Activated T-helper 1 cell treated with anti-CD3 and anti-CD28 coated beads, Interleukin-12 subunit alpha, Interleukin-12 subunit beta, Interleukin-2, Interleukin-4 antibody, amounts not matched to agents 30 ng/mL and 10 ng/mL and 1 ng/mL, durations not matched to agents 14 hours and 24 hours and 36 hours (primary cell): Measurements from ENCODE around the gene BCAM. TPM values are rescaled to one million over a fixed set of nuclear protein-coding genes. Genes with fewer than 3 reads are reported as not detected.
"Not testable (repeated sequence)": the region's sequence is repeated elsewhere in the genome, so short reads cannot be mapped to it uniquely, and the experiment has no call there.

Experiments
- DNase-seq: peaks from one replicate; pipeline ENCODE4 v3.0.0; 2021; ENCODE audit warnings: low spot score
- H3K27ac Mint-ChIP-seq: one replicate; pipeline ENCODE4 v1.8.0; 2021; ENCODE audit warnings: mild to moderate bottlenecking, mixed read lengths
- H3K27me3 Mint-ChIP-seq: one replicate; pipeline ENCODE4 v1.8.0; 2022; ENCODE audit warnings: mild to moderate bottlenecking, moderate library complexity, mixed read lengths; ENCODE audit not compliant: insufficient read depth
- H3K36me3 Mint-ChIP-seq: one replicate; pipeline ENCODE4 v1.8.0; 2021; ENCODE audit warnings: low read depth, mixed read lengths
- H3K4me1 Mint-ChIP-seq: one replicate; pipeline ENCODE4 v1.8.0; 2021; ENCODE audit warnings: low read depth, mixed read lengths
- H3K4me3 Mint-ChIP-seq: one replicate; pipeline ENCODE4 v1.8.0; 2021; ENCODE audit warnings: mild to moderate bottlenecking, moderate library complexity, mixed read lengths
- H3K9me3 Mint-ChIP-seq: one replicate; pipeline ENCODE4 v1.8.0; 2021; ENCODE audit warnings: mixed read lengths
- intact Hi-C: fragments of 100-400 bp; cut with micrococcal nuclease; formaldehyde crosslinking; loops from one replicate; pipeline ENCODE4 v1.15.1; 2024
- total RNA-seq: library from RNA; stranded (reverse); gene quantifications from 2 replicates; pipeline ENCODE4 v1.2.3, GENCODE V29; 2022

BCAM gene
- total RNA-seq, 1 donor from 2014 or later = not detected

- no peak overlapping the region for H3K27ac Mint-ChIP-seq
- H3K36me3 Mint-ChIP-seq = no peaks in the 10 kb centered on the region
- no peak for DNase-seq
- H3K4me3 Mint-ChIP-seq = no peak overlapping the region
- H3K9me3 Mint-ChIP-seq = no peaks in the 10 kb centered on the region
- H3K27me3 Mint-ChIP-seq = peaks cover 4% of the 10 kb centered on the region
- H3K4me1 Mint-ChIP-seq = no peaks in the 10 kb centered on the region
- intact Hi-C loops = no loop called here
These were observed 29.8 kb upstream of the BCAM start for GRCh38 chr19:44779150-44779549.

GRCh38 chr19:44781694-44782093 lies 27.2 kb upstream of the BCAM start:
- H3K4me3 Mint-ChIP-seq = not testable (repeated sequence)

GRCh38 chr19:44782729-44783128 lies 26.2 kb upstream of the BCAM start:
- H3K4me3 Mint-ChIP-seq = no peak overlapping the region
- H3K9me3 Mint-ChIP-seq = no peaks in the 10 kb centered on the region
- H3K27ac Mint-ChIP-seq = no peak overlapping the region
- H3K27me3 Mint-ChIP-seq = peaks cover 2% of the 10 kb centered on the region
- H3K4me1 Mint-ChIP-seq = no peaks in the 10 kb centered on the region
- intact Hi-C loops = no loop called here
- no peaks in the 10 kb centered on the region for H3K36me3 Mint-ChIP-seq
- no peak for DNase-seq

More at GRCh38 chr19:44781694-44782093, 27.2 kb upstream of the BCAM start:
- H3K36me3 Mint-ChIP-seq, H3K27ac Mint-ChIP-seq, H3K27me3 Mint-ChIP-seq, DNase-seq, intact Hi-C loops, H3K4me1 Mint-ChIP-seq, H3K9me3 Mint-ChIP-seq: not testable (repeated sequence)

- Mint-ChIP-seq H3K36me3 (no peaks in the 10 kb centered on the region), H3K4me3 (no peak overlapping the region), H3K27ac (no peak overlapping the region), H3K9me3 (no peaks in the 10 kb centered on the region), H3K4me1 (no peaks in the 10 kb centered on the region), H3K27me3 (peaks cover 2% of the 10 kb centered on the region)
- no peak for DNase-seq
- intact Hi-C loops = no loop called here
These were observed 25.4 kb upstream of the BCAM start for GRCh38 chr19:44783545-44783944.

GRCh38 chr19:44785271-44785670 lies 23.6 kb upstream of the BCAM start:
- Mint-ChIP-seq H3K27ac (no peak overlapping the region), H3K27me3 (peaks cover 2% of the 10 kb centered on the region), H3K4me1 (no peaks in the 10 kb centered on the region), H3K36me3 (no peaks in the 10 kb centered on the region), H3K9me3 (no peaks in the 10 kb centered on the region), H3K4me3 (no peak overlapping the region)
- intact Hi-C loops = no loop called here
- DNase-seq = no peak

GRCh38 chr19:44785993-44786392 lies 22.9 kb upstream of the BCAM start:
- DNase-seq = no peak
- intact Hi-C loops = no loop called here
- H3K27ac Mint-ChIP-seq = no peak overlapping the region
- H3K36me3 Mint-ChIP-seq = no peaks in the 10 kb centered on the region
- H3K9me3 Mint-ChIP-seq = no peaks in the 10 kb centered on the region
- H3K27me3 Mint-ChIP-seq = peaks cover 2% of the 10 kb centered on the region
- no peak overlapping the region for H3K4me3 Mint-ChIP-seq
- H3K4me1 Mint-ChIP-seq = no peaks in the 10 kb centered on the region

- H3K4me3 Mint-ChIP-seq = no peak overlapping the region
- intact Hi-C loops = no loop called here
- no peaks in the 10 kb centered on the region for H3K36me3 Mint-ChIP-seq
- DNase-seq = no peak
- H3K4me1 Mint-ChIP-seq = no peaks in the 10 kb centered on the region
- H3K27me3 Mint-ChIP-seq = no peaks in the 10 kb centered on the region
- no peaks in the 10 kb centered on the region for H3K9me3 Mint-ChIP-seq
- no peak overlapping the region for H3K27ac Mint-ChIP-seq
These were observed 19.9 kb upstream of the BCAM start for GRCh38 chr19:44788971-44789370.

- no peaks in the 10 kb centered on the region for H3K4me1 Mint-ChIP-seq
- intact Hi-C loops = no loop called here
- no peaks in the 10 kb centered on the region for H3K27me3 Mint-ChIP-seq
- no peaks in the 10 kb centered on the region for H3K36me3 Mint-ChIP-seq
- no peak for DNase-seq
- no peak overlapping the region for H3K27ac Mint-ChIP-seq
- H3K9me3 Mint-ChIP-seq = no peaks in the 10 kb centered on the region
- H3K4me3 Mint-ChIP-seq = no peak overlapping the region
These were observed 18.9 kb upstream of the BCAM start for GRCh38 chr19:44789943-44790483.

- no peaks in the 10 kb centered on the region for H3K36me3 Mint-ChIP-seq
- H3K27me3 Mint-ChIP-seq = no peaks in the 10 kb centered on the region
- H3K27ac Mint-ChIP-seq = no peak overlapping the region
- no peaks in the 10 kb centered on the region for H3K9me3 Mint-ChIP-seq
- H3K4me1 Mint-ChIP-seq = peaks cover 9% of the 10 kb centered on the region
- H3K4me3 Mint-ChIP-seq = no peak overlapping the region
- no peak for DNase-seq
- intact Hi-C loops = no loop called here
These were observed 16.6 kb upstream of the BCAM start for GRCh38 chr19:44792281-44792680.

- peaks cover 9% of the 10 kb centered on the region for H3K4me1 Mint-ChIP-seq
- no peak for DNase-seq
- H3K27ac Mint-ChIP-seq = no peak overlapping the region
- intact Hi-C loops = no loop called here
- H3K4me3 Mint-ChIP-seq = no peak overlapping the region
- no peaks in the 10 kb centered on the region for H3K9me3 Mint-ChIP-seq
- no peaks in the 10 kb centered on the region for H3K36me3 Mint-ChIP-seq
- peaks cover 3% of the 10 kb centered on the region for H3K27me3 Mint-ChIP-seq
These were observed 14.3 kb upstream of the BCAM start for GRCh38 chr19:44794610-44795009.

- peaks cover 9% of the 10 kb centered on the region for H3K4me1 Mint-ChIP-seq
- peaks cover 3% of the 10 kb centered on the region for H3K27me3 Mint-ChIP-seq
- no peak overlapping the region for H3K4me3 Mint-ChIP-seq
- H3K36me3 Mint-ChIP-seq = no peaks in the 10 kb centered on the region
- no peak overlapping the region for H3K27ac Mint-ChIP-seq
- no peak for DNase-seq
- H3K9me3 Mint-ChIP-seq = no peaks in the 10 kb centered on the region
- intact Hi-C loops = no loop called here
These were observed 13.4 kb upstream of the BCAM start for GRCh38 chr19:44795398-44795987.

GRCh38 chr19:44796701-44797115 lies 12.2 kb upstream of the BCAM start:
- no peak for DNase-seq
- no peaks in the 10 kb centered on the region for H3K36me3 Mint-ChIP-seq
- H3K9me3 Mint-ChIP-seq = no peaks in the 10 kb centered on the region
- peak overlapping the region; percentile 78 for H3K27ac Mint-ChIP-seq
- intact Hi-C loops = no loop called here
- H3K4me1 Mint-ChIP-seq = peaks cover 9% of the 10 kb centered on the region
- H3K27me3 Mint-ChIP-seq = peaks cover 3% of the 10 kb centered on the region
- no peak overlapping the region for H3K4me3 Mint-ChIP-seq

GRCh38 chr19:44799627-44800346 lies 9.1 kb upstream of the BCAM start:
- no peak overlapping the region for H3K27ac Mint-ChIP-seq
- peaks cover 9% of the 10 kb centered on the region for H3K4me1 Mint-ChIP-seq
- no peak for DNase-seq
- intact Hi-C loops = loop anchor here (1.0 to 5.0 kb wide), 2 partner anchors 46 to 153 kb away; no protein-coding TSS in a partner anchor
- H3K27me3 Mint-ChIP-seq = peaks cover 8% of the 10 kb centered on the region
- no peak overlapping the region for H3K4me3 Mint-ChIP-seq
- no peaks in the 10 kb centered on the region for H3K9me3 Mint-ChIP-seq
- H3K36me3 Mint-ChIP-seq = no peaks in the 10 kb centered on the region
